HepG2 (cell line): ENCODE data around the gene SNRNP35. TPM values are rescaled to one million over a fixed set of nuclear protein-coding genes. Genes with fewer than 3 reads are reported as not detected.

Experiments used
- ATAC-seq: fragments of 200-7000 bp; cut with Tn5 transposase; 3 replicates; pipeline ENCODE4 v1.9.1; 2020; ENCODE audit warnings: mild to moderate bottlenecking, moderate library complexity
- BruUV-seq: library from RNA; stranded (reverse); fragments of 400-500 nt; replicated peaks from 2 replicates; lab custom pipeline; 2021; lab: Mats Ljungman, UMichigan
- CTCF ChIA-PET: fragments of 300-600 bp; formaldehyde crosslinking; extraction: SDS; loops from one replicate; lab custom pipeline; 2021; ENCODE audit warnings: low total read pairs, inconsistent platforms, low intra/inter-chr PET ratio; lab: Yijun Ruan, JAX
- POLR2A ChIA-PET: fragments of 350-600 bp; sonication (Branson Sonifier 250); formaldehyde crosslinking; loops from one replicate; lab custom pipeline; 2020; ENCODE audit warnings: antibody characterized with exemption, inconsistent platforms; lab: Yijun Ruan, JAX
- DNase-seq: peaks from one replicate; pipeline ENCODE4 v3.0.0-alpha.2; 2015; ENCODE audit warnings: low spot score
- FAIRE-seq: peaks from 3 replicates; lab custom pipeline; 2011; peaks lifted over from hg19 to GRCh38; lab: Jason Lieb, UNC
- H2AFZ ChIP-seq: one replicate; pipeline ENCODE4 v1.6.1; 2011; ENCODE audit warnings: low read length, inconsistent platforms
- H3K27ac ChIP-seq: fragments of 300-600 bp; 3 replicates; pipeline ENCODE4 v1.8.0; 2011; ENCODE audit warnings: mixed run types, mild to moderate bottlenecking, mixed read lengths, low read length, inconsistent platforms; ENCODE audit not compliant: insufficient read depth; ENCODE audit errors: extremely low read length
- H3K27me3 ChIP-seq, 2 experiments: fragments of 200-600 bp in 1 of 2; 2 replicates in 1 of 2; 3 replicates in 1 of 2; pipeline versions ENCODE4 v1.6.0 to v1.8.0; 2011; ENCODE audit warnings: low read length in 2 of 2, mild to moderate bottlenecking in 2 of 2, moderate library complexity in 2 of 2, inconsistent platforms in 1 of 2; ENCODE audit not compliant: insufficient read depth in 2 of 2, control insufficient read depth in 1 of 2
- H3K36me3 ChIP-seq, 2 experiments: fragments of 200-600 bp in 1 of 2; replicated peaks in 1 of 2; 2 replicates in 1 of 2; 3 replicates in 1 of 2; pipeline versions ENCODE4 v1.5.1 to v1.8.0; 2011; ENCODE audit warnings: low read length in 2 of 2, inconsistent platforms in 1 of 2; ENCODE audit not compliant: insufficient read depth in 2 of 2, control insufficient read depth in 1 of 2
- H3K4me1 ChIP-seq: 2 replicates; pipeline ENCODE4 v1.5.1; 2012; ENCODE audit warnings: low read length, inconsistent platforms; ENCODE audit not compliant: insufficient read depth
- H3K4me2 ChIP-seq: 2 replicates; pipeline ENCODE4 v1.6.0; 2011; ENCODE audit warnings: low read depth, low read length, inconsistent platforms
- H3K4me3 ChIP-seq, 3 experiments: fragments of 200-600 bp in 1 of 3; sonication (generic), shearing (Covaris generic) in 1 of 3; replicated peaks in 1 of 3; 2 replicates each; pipeline ENCODE4 v1.5.1; 2011 to 2016; ENCODE audit warnings: low read length in 3 of 3, inconsistent platforms in 2 of 3, low read depth in 2 of 3, mild to moderate bottlenecking in 2 of 3, control low read depth in 1 of 3, mixed read lengths in 1 of 3; ENCODE audit not compliant: insufficient read depth in 1 of 3
- H3K79me2 ChIP-seq: one replicate; pipeline ENCODE4 v1.6.1; 2011; ENCODE audit warnings: low read length, inconsistent platforms; ENCODE audit not compliant: insufficient read depth
- H3K9ac ChIP-seq: 2 replicates; pipeline ENCODE4 v1.6.0; 2011; ENCODE audit warnings: mild to moderate bottlenecking, low read depth, low read length, inconsistent platforms; ENCODE audit not compliant: insufficient read depth
- H3K9me3 ChIP-seq: 2 replicates; pipeline ENCODE4 v1.5.1; 2012; ENCODE audit warnings: mild to moderate bottlenecking, low read length
- H4K20me1 ChIP-seq: 2 replicates; pipeline ENCODE4 v1.6.0; 2011; ENCODE audit warnings: inconsistent platforms, mild to moderate bottlenecking, low read length, moderate library complexity; ENCODE audit not compliant: insufficient read depth
- GRHL1 ChIP-seq: sonication (generic); formaldehyde crosslinking; conservative IDR thresholded peaks from 2 replicates; pipeline ENCODE4 v1.8.0; 2022; ENCODE audit warnings: missing genetic modification reagents
- PRDM15 ChIP-seq: sonication (generic); formaldehyde crosslinking; IDR thresholded peaks from 2 replicates; pipeline ENCODE4 v1.4.0; 2020; ENCODE audit warnings: missing genetic modification reagents
- TCF12 ChIP-seq, 2 experiments: fragments of 450-650 bp in 1 of 2; sonication (generic) in 1 of 2; formaldehyde crosslinking in 1 of 2; IDR thresholded peaks; 2 replicates each; pipeline versions ENCODE4 v1.6.1 to v1.8.0; 2017 to 2022; ENCODE audit warnings: antibody characterized with exemption in 1 of 2, mild to moderate bottlenecking in 1 of 2, missing genetic modification reagents in 1 of 2, moderate library complexity in 1 of 2
- ZNF350 ChIP-seq: sonication (generic); formaldehyde crosslinking; IDR thresholded peaks from 2 replicates; pipeline ENCODE4 v1.4.0; 2020; ENCODE audit warnings: mild to moderate bottlenecking, low read depth, missing genetic modification reagents, borderline replicate concordance
- ZSCAN29 ChIP-seq: sonication (generic); formaldehyde crosslinking; conservative IDR thresholded peaks from 2 replicates; pipeline ENCODE4 v1.4.0; 2020; ENCODE audit warnings: mild to moderate bottlenecking, missing genetic modification reagents
- WGBS: methylation state at CpG from one replicate; pipeline ENCODE4 v1.1.6; 2017; ENCODE audit warnings: low lambda C conversion rate; 5-methylcytosine and 5-hydroxymethylcytosine counted together
- in situ Hi-C: cut with HindIII; loops from 2 replicates; pipeline ENCODE4 v1.10.0; 2017; ENCODE audit warnings: low pct_unique_long_range_greater_than_20kb; ENCODE audit not compliant: extremely low pct_ligation_motif_present
- intact Hi-C: fragments of 100-400 bp; cut with micrococcal nuclease; formaldehyde crosslinking; loops from one replicate; pipeline ENCODE4 v1.10.0; 2022; ENCODE audit not compliant: unreplicated experiment
- polyA plus RNA-seq, 8 experiments: library from polyadenylated mRNA; depleted of rRNA in 3 of 8; stranded (reverse) in 7 of 8; unstranded in 1 of 8; fragments of >200 nt; fragmentation: Illumina TruSeq in 4 of 8; extraction: Trizol in 4 of 8; gene quantifications; 2 replicates each; pipeline versions ENCODE4 v1.2.1 to v1.2.3, GENCODE V29; 2011 to 2016; ENCODE audit warnings: low read depth in 4 of 8, missing spikeins in 1 of 8, mixed read lengths in 1 of 8; ENCODE audit not compliant: insufficient read depth in 1 of 8
- total RNA-seq, 5 experiments: library from RNA; depleted of rRNA; stranded (reverse); fragments of >200 nt; fragmentation: Illumina TruSeq; extraction: Trizol; gene quantifications; 2 replicates each; pipeline ENCODE4 v1.2.3, GENCODE V29; 2016; ENCODE audit warnings: low read depth in 1 of 5

The SNRNP35 gene
- total and polyA plus RNA-seq, 2 of the 13 experiments (the other 11 are each of a cell fraction or from before 2014, with no cell fraction given): 11.3 to 22.6 TPM

- CTCF ChIA-PET: no interaction called here
- Histone ChIP-seq H3K9ac (no peak overlapping the region), H3K4me2 (no peak overlapping the region), H3K27me3 (no peaks in the 10 kb centered on the region), H3K79me2 (no peaks in the 10 kb centered on the region)
- DNase-seq (no peak), ATAC-seq (no peak)
- no peak for TF ChIP-seq ZSCAN29 (CRISPR knock-in tag)
- TF ChIP-seq GRHL1 (CRISPR knock-in tag): no peak
- TF ChIP-seq ZNF350 (CRISPR knock-in tag): no peak
- no peak for TF ChIP-seq TCF12 (IDR thresholded peaks at IDR 0.05)
- TF ChIP-seq TCF12 (CRISPR knock-in tag; IDR thresholded peaks at IDR 0.05): no peak
- TF ChIP-seq PRDM15 (CRISPR knock-in tag): no peak
- TF ChIP-seq, all 625 proteins: peak for 0
- Histone ChIP-seq H3K27ac (no peak overlapping the region), H2AFZ (no peak overlapping the region), H3K36me3 (peaks cover 19 to 21% of the 10 kb centered on the region in 2 experiments; a peak in 4 of 5 replicates), H3K9me3 (no peaks in the 10 kb centered on the region), H3K4me1 (peaks cover 49% of the 10 kb centered on the region), H3K4me3 (no peak overlapping the region), H4K20me1 (no peaks in the 10 kb centered on the region)
- no peak for FAIRE-seq
- intact Hi-C loops: no loop called here
- WGBS: 95% methylated on average over 15 of the region's 15 CpGs
- POLR2A ChIA-PET: no interaction called here
- in situ Hi-C loops: no loop called here
- no TSS peak for BruUV-seq
Observed at GRCh38 chr12:123475246-123475703, 17.3 kb downstream of the SNRNP35 start.
